OCI-LY7 (cell line): ENCODE measurements around the gene DTWD2.

Experiments
- CTCF ChIP-seq: fragments of 200-600 bp; sonication (generic); conservative IDR thresholded peaks from 2 replicates; pipeline ENCODE4 v1.5.1; 2014; ENCODE audit warnings: mild to moderate bottlenecking, antibody characterized with exemption, low read length, moderate library complexity, mixed read lengths
- EZH2phosphoT487 ChIP-seq: fragments of 200-600 bp; sonication (generic); IDR thresholded peaks from 2 replicates; pipeline ENCODE4 v1.6.1; 2018; ENCODE audit warnings: low read depth, borderline replicate concordance, mild to moderate bottlenecking, mixed run types, antibody characterized with exemption, low read length, moderate library complexity, mixed read lengths

- TF ChIP-seq CTCF (no peak), EZH2phosphoT487 (no peak)
These were observed 64.3 kb downstream of the DTWD2 start for GRCh38 chr5:118924006-118924389.
